Measurements from ENCODE around the gene IL5. TPM values are rescaled to one million over a fixed set of nuclear protein-coding genes. Genes with fewer than 3 reads are reported as not detected.

IL5 gene
- total RNA-seq, 1 experiment from 2014 or later = not detected

- Histone ChIP-seq H3K36me3 (ENCODE audit: control insufficient read depth, insufficient read depth, low read length) (peaks cover 2% of the 10 kb centered on the region; the same call in 1 of the 2 replicates), H3K27me3 (ENCODE audit: control insufficient read depth, insufficient read depth, low read length) (no peaks in the 10 kb centered on the region), H3K4me3 (ENCODE audit: low read depth in 2 of 2, low read length in 2 of 2) (peak overlapping the region; percentile 71 to 91), H3K9me3 (ENCODE audit: control insufficient read depth, insufficient read depth, low read depth, low read length) (no peaks in the 10 kb centered on the region), H3K4me1 (ENCODE audit: control insufficient read depth, insufficient read depth, low read length) (peaks cover 32% of the 10 kb centered on the region), H3K27ac (ENCODE audit: low read length) (peak overlapping the region; percentile 74)
- ATAC-seq = peak; percentile 62
- TF ChIP-seq POLR2AphosphoS5 (IDR thresholded peaks at IDR 0.05; ENCODE audit: low read depth, low read length) (no peak; the same call in 1 of the 2 replicates), CTCF (IDR thresholded peaks at IDR 0.05) (no peak), TCF7L2 (IDR thresholded peaks at IDR 0.05; ENCODE audit: low read depth, low read length) (no peak), SIN3A (IDR thresholded peaks at IDR 0.05; ENCODE audit: borderline replicate concordance, insufficient read depth, low read depth, low read length) (no peak), REST (IDR thresholded peaks at IDR 0.05; ENCODE audit: insufficient read depth in 1 of 2, low read depth in 2 of 2, low read length in 1 of 2) (no peak)
- BruUV-seq (replicated peaks) = no TSS peak
- DNase-seq (ENCODE audit: low read depth, low spot score) = no peak
- intact Hi-C loops (cut with micrococcal nuclease; ENCODE audit: unreplicated experiment) = loop anchor here (10.0 kb wide), 1 partner anchor 431 kb away; the partner anchor contains the start of gene IL3
- CTCF ChIA-PET = interaction anchor here (0.6 kb wide), 1 partner anchor 158 kb away, joined by 4 read pairs; no protein-coding TSS in a partner anchor
- in situ Hi-C loops (cut with HindIII; ENCODE audit: low pct_unique_long_range_greater_than_20kb, low sequenced_read_pairs) = loop anchor here (25.0 kb wide), 1 partner anchor 108 kb away; no protein-coding TSS in a partner anchor
- POLR2A ChIA-PET = interaction anchor here (0.6 to 0.7 kb wide), 3 partner anchors 22 to 76 kb away, joined by 3 to 4 read pairs (median 4); no protein-coding TSS in a partner anchor
Observed at GRCh38 chr5:132495667-132496190, 47.6 kb downstream of the IL5 start.

- DNase-seq (ENCODE audit: low read depth, low spot score) (no peak), ATAC-seq (no peak)
- ChIA-PET POLR2A (no interaction called here), CTCF (no interaction called here)
- H3K4me3 ChIP-seq (ENCODE audit: low read depth in 2 of 2, low read length in 2 of 2) = no peak overlapping the region
- in situ Hi-C loops (cut with HindIII; ENCODE audit: low pct_unique_long_range_greater_than_20kb, low sequenced_read_pairs) (loop anchor here (25.0 kb wide), 1 partner anchor 107 kb away; no protein-coding TSS in a partner anchor), intact Hi-C loops (cut with micrococcal nuclease; ENCODE audit: unreplicated experiment) (loop anchor here (10.0 kb wide), 1 partner anchor 429 kb away; the partner anchor contains the start of gene IL3)
- no peak for TF ChIP-seq TCF7L2 (IDR thresholded peaks at IDR 0.05; ENCODE audit: low read depth, low read length)
- no peak for TF ChIP-seq SIN3A (IDR thresholded peaks at IDR 0.05; ENCODE audit: borderline replicate concordance, insufficient read depth, low read depth, low read length)
- TF ChIP-seq REST (IDR thresholded peaks at IDR 0.05; ENCODE audit: insufficient read depth in 1 of 2, low read depth in 2 of 2, low read length in 1 of 2) = no peak
- no peak for TF ChIP-seq CTCF (IDR thresholded peaks at IDR 0.05)
- TF ChIP-seq POLR2AphosphoS5 (IDR thresholded peaks at IDR 0.05; ENCODE audit: low read depth, low read length) = no peak
- no peaks in the 10 kb centered on the region for H3K27me3 ChIP-seq (ENCODE audit: control insufficient read depth, insufficient read depth, low read length)
- no peaks in the 10 kb centered on the region for H3K9me3 ChIP-seq (ENCODE audit: control insufficient read depth, insufficient read depth, low read depth, low read length)
- BruUV-seq (replicated peaks) = no TSS peak
- H3K27ac ChIP-seq (ENCODE audit: low read length) = peak overlapping the region; percentile 11; the same call in 1 of the 2 replicates
- peaks cover 2% of the 10 kb centered on the region; the same call in 1 of the 2 replicates for H3K36me3 ChIP-seq (ENCODE audit: control insufficient read depth, insufficient read depth, low read length)
- peaks cover 39% of the 10 kb centered on the region for H3K4me1 ChIP-seq (ENCODE audit: control insufficient read depth, insufficient read depth, low read length)
Observed at GRCh38 chr5:132493821-132494220, 49.5 kb downstream of the IL5 start.

Data from Panc1 (cell line).